H1 (cell line): ENCODE measurements around the gene NEO1. TPM values are rescaled to one million over a fixed set of nuclear protein-coding genes. Genes with fewer than 3 reads are reported as not detected.
A peak's percentile ranks its signal among the peaks of the same experiment; 100 is the strongest.

Source experiments
- CTCF ChIA-PET: fragments of 300-600 bp; sonication (Branson Sonifier 250); formaldehyde crosslinking; loops from one replicate; lab custom pipeline; 2021; ENCODE audit not compliant: partially characterized antibody; lab: Charles Lee
- POLR2A ChIA-PET: fragments of 300-600 bp; sonication (Branson Sonifier 250); formaldehyde crosslinking; loops from one replicate; lab custom pipeline; 2021; ENCODE audit warnings: inconsistent platforms; ENCODE audit not compliant: partially characterized antibody; lab: Charles Lee
- DNase-seq, 2 experiments: peaks; one replicate each; pipeline versions ENCODE4 v3.0.0 to v3.0.0-alpha.2; 2010 to 2022; ENCODE audit warnings: low spot score in 2 of 2, low read depth in 1 of 2, mixed read lengths in 1 of 2
- FAIRE-seq: peaks from 2 replicates; lab custom pipeline; 2011; peaks lifted over from hg19 to GRCh38; lab: Jason Lieb, UNC
- H2AFZ ChIP-seq: 2 replicates; pipeline ENCODE4 v1.8.1; 2012; ENCODE audit warnings: low read length, inconsistent platforms
- H2AK5ac ChIP-seq: 2 replicates; pipeline ENCODE4 v1.6.1; 2013; ENCODE audit warnings: low read depth, low read length
- H2BK120ac ChIP-seq: replicated peaks from 2 replicates; pipeline ENCODE3; 2013; ENCODE audit warnings: low read depth, low read length, inconsistent platforms
- H2BK12ac ChIP-seq: 2 replicates; pipeline ENCODE4 v1.6.1; 2013; ENCODE audit warnings: low read depth, low read length
- H2BK15ac ChIP-seq: 2 replicates; pipeline ENCODE4 v1.6.1; 2013; ENCODE audit warnings: low read length
- H2BK20ac ChIP-seq: 2 replicates; pipeline ENCODE4 v1.6.1; 2013; ENCODE audit warnings: low read length
- H2BK5ac ChIP-seq: 2 replicates; pipeline ENCODE4 v1.6.1; 2013; ENCODE audit warnings: low read depth, low read length
- H3K14ac ChIP-seq: 2 replicates; pipeline ENCODE4 v1.6.1; 2013; ENCODE audit warnings: inconsistent platforms; ENCODE audit not compliant: insufficient read length
- H3K18ac ChIP-seq: 2 replicates; pipeline ENCODE4 v1.6.1; 2013; ENCODE audit warnings: low read length; ENCODE audit errors: extremely low read depth
- H3K23ac ChIP-seq: 2 replicates; pipeline ENCODE4 v1.6.1; 2013; ENCODE audit warnings: inconsistent platforms; ENCODE audit not compliant: insufficient read length
- H3K23me2 ChIP-seq: 2 replicates; pipeline ENCODE4 v1.6.1; 2013; ENCODE audit warnings: low read depth, low read length
- H3K27ac ChIP-seq: 2 replicates; pipeline ENCODE4 v1.6.1; 2011; ENCODE audit warnings: low read depth, low read length, inconsistent platforms
- H3K27me3 ChIP-seq, 4 experiments: replicated peaks in 1 of 4; 1 replicate in 1 of 4; 2 replicates in 3 of 4; pipeline versions ENCODE4 v1.6.1 to v1.8.1; 2011 to 2013; ENCODE audit warnings: low read length in 3 of 4, mild to moderate bottlenecking in 3 of 4, inconsistent platforms in 2 of 4, mixed read lengths in 2 of 4, moderate library complexity in 1 of 4; ENCODE audit not compliant: control insufficient read depth in 3 of 4, insufficient read depth in 3 of 4; ENCODE audit errors: extremely low read depth in 1 of 4
- H3K36me3 ChIP-seq, 4 experiments: 2 replicates each; pipeline versions ENCODE4 v1.6.1 to v1.8.1; 2011 to 2013; ENCODE audit warnings: mild to moderate bottlenecking in 4 of 4, low read length in 3 of 4, moderate library complexity in 2 of 4, control low read depth in 1 of 4, inconsistent platforms in 1 of 4; ENCODE audit not compliant: insufficient read depth in 4 of 4, control insufficient read depth in 2 of 4
- H3K4ac ChIP-seq: replicated peaks from 2 replicates; pipeline ENCODE3; 2013; ENCODE audit warnings: low read length, low read depth, mixed read lengths, inconsistent platforms; ENCODE audit not compliant: insufficient read length
- H3K4me1 ChIP-seq, 4 experiments: replicated peaks in 1 of 4; 1 replicate in 1 of 4; 2 replicates in 3 of 4; pipeline versions ENCODE4 v1.6.1 to v1.8.1; 2011 to 2013; ENCODE audit warnings: low read length in 3 of 4, inconsistent platforms in 2 of 4, mixed read lengths in 1 of 4; ENCODE audit not compliant: insufficient read depth in 4 of 4, control insufficient read depth in 3 of 4
- H3K4me2 ChIP-seq, 2 experiments: 2 replicates each; pipeline versions ENCODE4 v1.6.1 to v1.8.1; 2011 to 2013; ENCODE audit warnings: low read depth in 2 of 2, low read length in 2 of 2, control low read depth in 1 of 2, inconsistent platforms in 1 of 2, mild to moderate bottlenecking in 1 of 2; ENCODE audit not compliant: insufficient read depth in 1 of 2
- H3K4me3 ChIP-seq, 4 experiments: fragments of 200-600, 300-600 bp in 1 of 4; sonication (generic), shearing (Covaris generic), sonication (Bioruptor Twin) in 1 of 4; 2 replicates each; pipeline versions ENCODE4 v1.5.1 to v1.8.1; 2011 to 2016; ENCODE audit warnings: low read length in 4 of 4, low read depth in 3 of 4, control low read depth in 2 of 4, inconsistent platforms in 2 of 4, mild to moderate bottlenecking in 2 of 4, mixed read lengths in 1 of 4, moderate library complexity in 1 of 4; ENCODE audit not compliant: insufficient read depth in 2 of 4; ENCODE audit errors: extremely low read depth in 1 of 4
- H3K56ac ChIP-seq: replicated peaks from 2 replicates; pipeline ENCODE3; 2013; ENCODE audit warnings: low read depth, mild to moderate bottlenecking, mixed read lengths, low read length, inconsistent platforms; ENCODE audit not compliant: insufficient read length
- H3K79me1 ChIP-seq: 2 replicates; pipeline ENCODE4 v1.6.1; 2013; ENCODE audit warnings: low read depth, low read length, control low read depth
- H3K79me2 ChIP-seq, 2 experiments: 2 replicates each; pipeline versions ENCODE4 v1.6.1 to v1.8.1; 2012 to 2013; ENCODE audit warnings: low read length in 2 of 2, mild to moderate bottlenecking in 2 of 2, inconsistent platforms in 1 of 2; ENCODE audit not compliant: insufficient read depth in 2 of 2, control insufficient read depth in 1 of 2
- H3K9ac ChIP-seq, 4 experiments: replicated peaks in 1 of 4; 1 replicate in 1 of 4; 2 replicates in 3 of 4; pipeline versions ENCODE4 v1.6.1 to v1.8.1; 2011 to 2013; ENCODE audit warnings: low read depth in 3 of 4, low read length in 3 of 4, control low read depth in 2 of 4, mild to moderate bottlenecking in 2 of 4, moderate library complexity in 2 of 4, inconsistent platforms in 1 of 4; ENCODE audit errors: extremely low read depth in 1 of 4
- H3K9me3 ChIP-seq, 2 experiments: 2 replicates each; pipeline versions ENCODE4 v1.6.1 to v1.8.1; 2012 to 2013; ENCODE audit warnings: mild to moderate bottlenecking in 2 of 2, moderate library complexity in 2 of 2, control low read depth in 1 of 2, inconsistent platforms in 1 of 2, low read depth in 1 of 2, low read length in 1 of 2, mixed read lengths in 1 of 2; ENCODE audit not compliant: insufficient read depth in 2 of 2
- H4K20me1 ChIP-seq, 2 experiments: replicated peaks in 1 of 2; 2 replicates each; pipeline versions ENCODE3 to v1.8.1; 2011 to 2013; ENCODE audit warnings: inconsistent platforms in 2 of 2, low read length in 2 of 2, mild to moderate bottlenecking in 1 of 2; ENCODE audit not compliant: insufficient read depth in 2 of 2, control insufficient read depth in 1 of 2
- H4K5ac ChIP-seq: 2 replicates; pipeline ENCODE4 v1.6.1; 2013; ENCODE audit warnings: low read length, low read depth, mixed read lengths, inconsistent platforms; ENCODE audit not compliant: insufficient read length
- H4K8ac ChIP-seq: 2 replicates; pipeline ENCODE4 v1.8.0; 2013; ENCODE audit warnings: mild to moderate bottlenecking, moderate library complexity, low read length, inconsistent platforms; ENCODE audit not compliant: insufficient read depth; ENCODE audit errors: extremely low read depth
- H4K91ac ChIP-seq: replicated peaks from 2 replicates; pipeline ENCODE3; 2013; ENCODE audit warnings: low read length, mixed read lengths, inconsistent platforms; ENCODE audit not compliant: insufficient read length
- ASH2L ChIP-seq: fragments of 200-600, 300-600 bp; sonication (generic); IDR thresholded peaks from one replicate; pipeline ENCODE4 v1.7.1; 2017; ENCODE audit warnings: low read length
- BRCA1 ChIP-seq: IDR thresholded peaks from 2 replicates; pipeline ENCODE4 v1.6.1; 2012; ENCODE audit warnings: low read depth, low read length, improper control_type of control experiment
- CBX5 ChIP-seq: fragments of 300-800, 300-1000 bp; sonication (generic); IDR thresholded peaks from 2 replicates; pipeline ENCODE4 v1.7.1; 2016; ENCODE audit warnings: antibody characterized with exemption, low read length, low read depth
- KDM4A ChIP-seq: IDR thresholded peaks from one replicate; pipeline ENCODE4 v1.7.1; 2012; ENCODE audit warnings: low read depth, mild to moderate bottlenecking, moderate library complexity, low read length, inconsistent platforms; ENCODE audit not compliant: severe bottlenecking
- POLR2A ChIP-seq, 2 experiments: IDR thresholded peaks; 1 replicate in 1 of 2; 2 replicates in 1 of 2; pipeline ENCODE4 v1.6.1; 2011; ENCODE audit warnings: low read depth in 2 of 2, low read length in 2 of 2, mild to moderate bottlenecking in 2 of 2; ENCODE audit errors: control extremely low read depth in 1 of 2
- SP1 ChIP-seq: IDR thresholded peaks from 2 replicates; pipeline ENCODE4 v1.6.1; 2011; ENCODE audit warnings: low read depth, low read length
- WGBS, 2 experiments: shearing (Covaris generic) in 1 of 2; methylation state at CpG; one replicate each; pipeline versions ENCODE4 v1.1.6 to v1.1.7; 2013 to 2015; ENCODE audit warnings: low lambda C conversion rate in 2 of 2, mixed read lengths in 2 of 2, inconsistent platforms in 1 of 2, low coverage in 1 of 2, missing lambda C conversion rate in 1 of 2; ENCODE audit not compliant: insufficient replicate concordance in 2 of 2, insufficient coverage in 1 of 2, insufficient read length in 1 of 2; ENCODE audit errors: extremely low coverage in 1 of 2, missing lambda C conversion rate in 1 of 2; 5-methylcytosine and 5-hydroxymethylcytosine counted together
- polyA plus RNA-seq, 7 experiments: library from polyadenylated mRNA; depleted of rRNA in 3 of 7; stranded (reverse) in 5 of 7; unstranded in 2 of 7; fragments of >200 nt in 5 of 7; fragments of 200-250 nt in 2 of 7; gene quantifications; 1 replicate in 5 of 7; 2 replicates in 1 of 7; 4 replicates in 1 of 7; pipeline versions ENCODE4 v1.2.1 to v1.2.3, GENCODE V29; 2011 to 2013; ENCODE audit warnings: missing spikeins in 2 of 7, mixed read lengths in 2 of 7
- total RNA-seq: library from RNA; stranded (reverse); fragmentation: NEBNext Ultra II Directional; extraction: Animal tissue kit (Norgen Biotek cat#: 25700); gene quantifications from 2 replicates; pipeline ENCODE4 v1.2.1, GENCODE V29; 2021

The NEO1 gene
- total and polyA plus RNA-seq, 2 of the 8 experiments (the other 6 are each of a cell fraction or from before 2014, with no cell fraction given), result 36.0 to 51.0 TPM

- POLR2A ChIA-PET, result no interaction called here
Measured at GRCh38 chr15:73109765-73110164, 57.5 kb downstream of the NEO1 start.

More at GRCh38 chr15:73109765-73110164, 57.5 kb downstream of the NEO1 start:
- no peak overlapping the region for H3K14ac ChIP-seq
- H2AK5ac ChIP-seq, result no peak overlapping the region
- H4K20me1 ChIP-seq, result peaks cover 0 to 2% of the 10 kb centered on the region in 2 experiments
- no peak overlapping the region for H4K91ac ChIP-seq
- H3K18ac ChIP-seq, result no peak overlapping the region
- no peak overlapping the region for H4K5ac ChIP-seq
- no peaks in the 10 kb centered on the region for H3K79me1 ChIP-seq
- H3K4ac ChIP-seq, result no peak overlapping the region
- no peak overlapping the region for H3K4me3 ChIP-seq
- 73% methylated on average over 3 of the region's 3 CpGs; no CpG with 5 or more reads in 1 of the 2 experiments for WGBS, 2 experiments
- DNase-seq (no peak), FAIRE-seq (no peak)
- H3K36me3 ChIP-seq, result no peaks in the 10 kb centered on the region
- no peak overlapping the region for H2BK12ac ChIP-seq
- H3K23me2 ChIP-seq, result no peaks in the 10 kb centered on the region
- H3K4me1 ChIP-seq, result peaks cover 0 to 3% (median 3%) of the 10 kb centered on the region in 4 experiments; a peak in 3 of 7 replicates
- peak overlapping the region; percentile 55 for H3K56ac ChIP-seq
- H3K79me2 ChIP-seq, result peaks cover 0 to 30% of the 10 kb centered on the region in 2 experiments; a peak in 1 of 4 replicates
- CTCF ChIA-PET, result interaction anchor here (1.6 kb wide), 1 partner anchor 134 kb away, joined by 4 read pairs; no protein-coding TSS in a partner anchor
- H2BK15ac ChIP-seq, result no peak overlapping the region
- H3K9ac ChIP-seq, result no peak overlapping the region
- H2BK120ac ChIP-seq, result no peak overlapping the region
- no peaks in the 10 kb centered on the region for H3K27me3 ChIP-seq
- no peak overlapping the region for H4K8ac ChIP-seq
- no peaks in the 10 kb centered on the region for H3K9me3 ChIP-seq
- no peak overlapping the region for H3K27ac ChIP-seq
- H3K23ac ChIP-seq, result no peak overlapping the region
- no peak for TF ChIP-seq ASH2L
- TF ChIP-seq BRCA1, result no peak
- no peak for TF ChIP-seq SP1
- TF ChIP-seq CBX5, result no peak
- TF ChIP-seq KDM4A, result no peak
- no peak for TF ChIP-seq POLR2A (IDR thresholded peaks at IDR 0.05; ENCODE audit: control extremely low read depth in 1 of 2, low read depth in 2 of 2, low read length in 2 of 2)
- H2BK5ac ChIP-seq, result no peak overlapping the region
- H3K4me2 ChIP-seq, result no peak overlapping the region
- H2AFZ ChIP-seq, result no peak overlapping the region
- no peak overlapping the region for H2BK20ac ChIP-seq
